ENCODE results near the gene PRKCE.

PRKCE gene

DNA sequence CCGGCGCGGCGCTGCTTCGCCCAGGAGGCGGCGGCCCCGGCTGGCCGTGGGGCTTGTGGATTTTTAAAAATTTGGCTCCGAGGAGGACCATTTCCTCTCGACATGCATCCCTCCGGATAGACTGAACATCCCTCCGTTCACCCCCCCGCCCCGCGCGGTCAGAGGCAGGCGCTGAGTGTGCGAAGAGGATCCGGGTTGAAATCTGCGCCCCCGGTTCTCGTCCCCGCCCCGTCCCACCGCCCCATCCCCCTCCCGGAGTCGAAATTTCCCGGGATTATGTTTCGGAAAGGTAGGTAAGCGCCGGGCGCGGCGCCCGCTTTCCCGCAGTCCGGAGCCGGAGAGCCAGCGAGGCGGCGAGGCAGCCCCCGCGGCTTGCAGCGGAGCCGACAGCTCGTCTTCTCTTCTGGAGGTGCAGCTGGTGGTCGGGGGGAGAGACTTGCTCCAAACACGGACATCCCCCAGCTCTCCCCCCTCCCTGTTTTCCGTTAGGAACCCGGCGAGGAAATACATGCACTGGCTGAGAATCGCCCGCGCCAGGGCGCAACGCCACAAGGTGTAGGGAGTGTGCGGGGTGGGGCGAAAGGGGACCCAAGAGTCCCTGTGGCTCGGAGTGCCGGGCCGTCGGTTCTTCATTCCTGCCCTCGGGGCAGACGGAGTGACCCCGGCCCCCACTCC lies at the start of gene PRKCE:
Gene PRKCE, plus strand, starts transcription at position 261 of the 675 bp plus-strand sequence.
- DNase-seq (ENCODE audit: low spot score), result peak; percentile 50

GRCh38 chr2:45602624-45603023 lies 48.9 kb upstream of the PRKCE start:
- DNase-seq (ENCODE audit: low spot score), result no peak

DNA sequence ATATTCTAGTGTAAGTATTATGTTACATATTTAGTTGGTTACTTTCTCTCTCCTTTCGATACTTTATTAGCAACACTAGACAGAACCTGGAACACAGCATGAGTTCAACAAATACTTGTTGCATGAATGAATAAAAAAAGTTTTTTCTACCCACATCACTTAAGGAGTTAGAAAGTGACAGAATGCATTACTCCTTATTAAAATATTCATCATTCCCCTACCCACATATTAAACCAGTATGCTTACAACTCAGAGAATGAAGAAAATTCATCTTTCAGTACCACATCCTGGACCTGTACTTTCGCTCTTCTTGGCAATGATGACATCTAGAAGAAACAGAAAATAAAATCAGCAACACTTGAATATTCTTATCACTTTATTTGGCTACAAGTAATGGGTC lies 46.4 kb upstream of the PRKCE start:
- DNase-seq (ENCODE audit: low spot score), result no peak

GRCh38 chr2:45606796-45607195 lies 44.7 kb upstream of the PRKCE start:
- DNase-seq (ENCODE audit: low spot score), result no peak

DNA sequence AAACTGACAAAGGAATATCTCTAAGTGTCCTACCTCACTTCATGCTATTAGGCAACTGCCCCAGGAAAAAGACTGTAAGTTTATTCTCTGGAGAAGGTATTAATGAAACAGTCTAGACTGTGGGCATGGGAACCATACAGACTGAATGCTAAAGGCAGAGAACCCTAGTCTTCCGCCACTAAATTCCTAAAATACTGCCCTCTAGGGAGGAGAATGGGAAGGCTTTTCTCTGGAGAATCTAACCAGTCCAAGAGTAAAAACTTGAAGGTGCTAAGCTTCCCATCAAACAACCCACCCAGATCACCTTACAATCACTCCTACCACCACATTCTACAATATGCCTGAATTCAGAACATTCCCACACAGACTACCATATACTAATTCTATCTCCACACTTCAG lies 43.8 kb upstream of the PRKCE start:
- DNase-seq (ENCODE audit: low spot score), result no peak

DNA sequence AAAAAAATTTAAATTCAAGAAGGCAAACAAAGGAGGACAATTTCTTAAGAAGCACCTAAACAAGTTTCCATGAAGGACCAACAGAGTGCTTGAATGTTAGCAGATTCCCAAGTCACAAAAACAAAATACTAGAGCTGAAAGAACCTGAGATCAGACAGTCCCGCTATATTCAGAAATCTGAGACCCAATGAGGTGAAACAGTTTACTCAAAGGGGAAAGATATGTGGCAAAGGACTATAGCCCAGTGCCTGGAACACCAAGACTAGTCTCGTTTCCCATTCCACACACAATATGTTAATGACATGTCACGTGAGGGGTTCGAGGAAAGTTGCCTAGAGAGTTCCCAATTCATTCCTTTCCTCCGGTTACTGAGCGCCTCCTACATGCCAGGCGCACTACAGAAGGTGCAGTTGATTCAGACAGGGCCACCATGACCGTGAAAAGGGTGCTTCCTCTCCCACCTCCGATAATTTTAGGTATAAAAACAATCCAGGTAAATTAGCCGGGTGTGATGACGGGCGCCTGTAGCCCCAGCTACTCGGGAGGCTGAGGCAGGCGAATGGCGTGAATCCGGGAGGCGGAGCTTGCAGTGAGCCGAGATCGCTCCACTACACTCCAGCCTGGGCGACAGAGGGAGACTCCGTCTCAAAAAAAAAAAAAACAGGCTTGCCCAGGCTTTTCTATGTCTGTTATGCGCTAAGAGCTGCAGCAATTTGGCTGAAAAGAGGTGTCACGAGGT lies 41.0 kb upstream of the PRKCE start:
- peak; percentile 19 for DNase-seq (ENCODE audit: low spot score)

DNA sequence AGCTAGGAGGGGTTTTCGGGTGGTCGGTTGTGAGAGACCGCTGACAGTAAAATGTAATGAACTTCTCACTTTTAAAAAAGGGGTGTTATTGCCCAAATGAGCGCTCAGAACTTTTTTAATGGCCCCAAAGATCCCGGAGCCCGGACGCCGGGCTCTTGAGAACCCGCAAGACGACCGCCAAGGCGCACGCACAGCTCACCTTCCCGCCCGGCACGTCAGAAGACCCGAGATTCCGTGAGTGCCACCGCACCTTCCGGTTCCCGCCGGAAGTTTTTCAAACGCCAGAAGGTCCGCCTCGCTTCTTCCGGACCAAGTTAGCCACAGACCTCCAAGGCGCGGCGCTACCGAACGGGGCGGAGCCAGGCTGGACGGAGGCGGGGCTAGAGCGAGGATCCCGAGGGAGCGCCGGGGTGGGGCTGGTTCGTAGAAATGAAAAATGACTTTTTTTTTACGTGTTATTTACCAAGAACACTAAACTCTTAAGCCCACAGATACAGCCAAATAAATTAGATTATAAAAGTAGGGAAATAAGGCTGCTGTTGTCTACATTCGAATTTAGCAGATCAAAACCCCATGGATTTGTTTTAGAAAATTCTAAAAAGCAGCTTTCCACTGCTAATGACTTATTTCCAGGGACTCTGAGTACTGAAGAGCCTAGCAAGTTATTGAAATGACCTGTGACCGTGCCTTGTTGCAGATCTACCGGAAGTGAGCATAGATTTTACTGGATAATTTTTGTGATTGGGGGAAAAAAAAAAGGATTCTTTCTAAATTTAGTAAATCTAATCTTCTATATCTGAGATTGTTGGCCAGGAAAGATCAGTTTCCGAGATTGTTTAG lies 40.2 kb upstream of the PRKCE start, which contains the start of gene SRBD1:
Gene SRBD1, minus strand, starts transcription at position 248 of the 840 bp plus-strand sequence. CDS start 5,826 bp downstream, outside the sequence.
- DNase-seq (ENCODE audit: low spot score), result peak; percentile 87

- no peak for DNase-seq (ENCODE audit: low spot score)
Measured at GRCh38 chr2:45612285-45612684, 39.2 kb upstream of the PRKCE start.

DNA sequence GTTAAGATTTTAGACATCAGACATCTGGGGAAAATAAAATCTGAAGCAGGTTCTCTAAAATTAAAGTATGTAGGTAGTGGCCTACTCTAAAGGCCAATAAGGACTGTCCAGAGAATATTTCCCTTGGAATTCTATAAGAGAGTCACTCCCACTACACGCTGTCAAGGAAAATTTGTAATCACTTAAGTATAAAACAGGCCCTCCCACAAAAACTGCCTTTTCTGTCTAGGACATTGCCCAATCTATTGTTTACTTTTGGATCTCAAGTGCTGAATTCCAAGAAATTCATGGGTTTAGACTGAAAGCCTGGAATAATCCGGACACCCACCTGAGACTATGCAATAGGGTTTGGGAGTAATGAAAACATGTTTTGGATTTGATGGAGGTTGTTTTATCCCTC lies 38.7 kb upstream of the PRKCE start:
- no peak for DNase-seq (ENCODE audit: low spot score)

- no peak for DNase-seq (ENCODE audit: low spot score)
Measured at GRCh38 chr2:45614330-45614729, 37.1 kb upstream of the PRKCE start.

- no peak for DNase-seq (ENCODE audit: low spot score)
Measured at GRCh38 chr2:45614871-45615415, 36.5 kb upstream of the PRKCE start.

DNA sequence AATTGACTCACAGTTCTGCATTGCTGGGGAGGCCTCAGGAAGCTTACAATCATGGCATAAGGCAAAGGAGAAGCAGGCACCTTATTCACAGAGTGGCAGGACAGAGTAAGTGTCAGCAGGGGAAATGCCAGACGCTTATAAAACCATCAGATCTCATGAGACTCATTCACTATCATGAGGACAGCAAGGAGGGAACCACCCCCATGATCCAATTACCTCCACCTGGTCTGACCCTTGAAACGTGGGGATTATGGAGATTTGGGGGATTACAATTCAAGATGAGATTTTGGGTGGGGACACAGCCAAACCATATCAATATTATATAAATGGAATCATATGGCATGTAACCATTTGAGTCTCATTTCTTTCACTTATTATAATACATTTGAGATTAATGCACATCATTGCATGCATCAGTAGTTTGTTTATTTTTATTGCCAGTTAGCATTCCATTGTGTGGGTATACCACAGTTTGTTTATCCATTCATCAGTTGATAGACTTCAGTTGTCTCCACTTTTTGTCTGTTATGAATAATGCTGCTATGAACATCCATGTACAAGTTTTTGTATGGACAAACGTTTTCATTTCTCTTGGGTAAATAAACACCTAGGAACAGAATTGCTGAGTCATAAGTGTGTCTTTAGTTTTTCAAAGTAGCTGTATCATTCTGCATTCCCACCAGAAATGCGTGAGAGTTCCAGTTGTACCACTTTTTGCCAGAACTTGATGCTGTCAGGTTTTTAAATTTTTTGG lies 34.6 kb upstream of the PRKCE start:
- DNase-seq (ENCODE audit: low spot score), result no peak

DNA sequence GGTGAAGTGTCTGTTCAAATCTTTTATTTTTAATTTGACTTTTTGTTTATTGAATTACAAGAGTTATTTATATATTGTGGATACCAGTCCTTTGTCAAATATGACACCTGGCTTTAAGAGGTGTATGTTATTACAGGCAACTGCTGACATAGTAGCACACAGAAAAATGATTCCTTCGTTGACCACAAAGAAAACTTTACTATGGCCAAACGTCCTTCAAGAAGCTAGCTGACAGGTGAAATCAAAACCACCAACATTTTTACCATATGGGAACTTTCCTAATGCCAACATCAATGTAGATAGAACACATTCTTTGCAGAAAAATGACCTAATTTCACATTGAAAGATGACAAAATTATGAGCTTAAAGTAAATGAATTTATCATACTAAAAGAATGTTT lies 34.0 kb upstream of the PRKCE start:
- no peak for DNase-seq (ENCODE audit: low spot score)

DNA sequence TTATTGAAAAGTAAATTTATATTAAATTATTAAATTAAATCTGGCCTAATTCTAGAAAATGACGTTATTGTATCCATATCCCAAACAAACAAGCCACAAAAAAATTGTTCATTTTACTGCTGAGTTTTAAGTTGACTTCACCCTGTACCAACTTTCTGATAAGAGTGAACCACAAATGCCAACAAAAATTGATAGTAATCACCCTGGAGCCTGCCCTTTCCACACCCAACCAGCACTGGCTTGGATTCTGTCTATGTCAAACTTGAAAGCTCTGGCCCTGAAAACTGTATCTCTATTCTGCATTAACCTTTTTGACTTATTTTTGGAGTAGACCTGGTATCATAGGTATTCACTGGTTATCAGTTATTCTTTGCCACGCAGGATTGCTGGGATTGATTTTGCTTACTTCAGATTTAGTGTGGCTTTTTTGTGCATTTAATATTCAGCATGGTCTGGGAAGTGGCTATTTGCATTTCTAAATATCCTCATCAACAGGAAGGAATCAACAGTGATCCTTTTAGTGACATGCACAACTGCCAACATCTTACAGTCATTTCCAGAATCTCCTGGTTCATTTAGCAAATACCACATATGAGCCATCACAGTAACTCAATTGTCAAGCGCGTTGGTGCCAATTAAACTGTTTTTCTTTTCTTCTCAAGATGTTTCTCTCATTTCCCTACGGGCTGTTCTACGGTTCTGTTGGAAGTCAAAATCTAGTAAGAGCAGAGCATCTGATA lies 29.0 kb upstream of the PRKCE start:
- DNase-seq (ENCODE audit: low spot score), result no peak

DNA sequence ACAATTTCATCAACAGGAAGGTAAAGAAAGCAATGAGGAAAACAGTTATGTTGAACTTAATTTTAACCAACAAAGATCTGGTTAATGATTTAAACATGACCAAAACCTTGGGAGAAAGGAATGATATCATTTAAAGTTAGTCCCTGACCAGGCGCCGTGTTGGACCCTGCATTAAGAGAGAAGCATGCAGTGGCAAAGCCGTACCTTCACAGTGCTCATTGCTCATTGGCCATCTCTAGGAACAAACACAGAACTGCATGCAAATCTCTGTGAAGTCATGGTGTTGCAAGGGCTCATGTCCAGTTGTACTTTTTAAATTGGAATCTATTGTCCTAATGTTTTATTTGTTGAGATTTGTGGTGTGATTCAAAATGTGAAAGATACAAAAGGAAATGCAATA lies 28.4 kb upstream of the PRKCE start:
- DNase-seq (ENCODE audit: low spot score), result no peak

- DNase-seq (ENCODE audit: low spot score), result no peak
Measured at GRCh38 chr2:45625824-45626223, 25.7 kb upstream of the PRKCE start.

- no peak for DNase-seq (ENCODE audit: low spot score)
Measured at GRCh38 chr2:45626387-45627221, 24.9 kb upstream of the PRKCE start.

DNA sequence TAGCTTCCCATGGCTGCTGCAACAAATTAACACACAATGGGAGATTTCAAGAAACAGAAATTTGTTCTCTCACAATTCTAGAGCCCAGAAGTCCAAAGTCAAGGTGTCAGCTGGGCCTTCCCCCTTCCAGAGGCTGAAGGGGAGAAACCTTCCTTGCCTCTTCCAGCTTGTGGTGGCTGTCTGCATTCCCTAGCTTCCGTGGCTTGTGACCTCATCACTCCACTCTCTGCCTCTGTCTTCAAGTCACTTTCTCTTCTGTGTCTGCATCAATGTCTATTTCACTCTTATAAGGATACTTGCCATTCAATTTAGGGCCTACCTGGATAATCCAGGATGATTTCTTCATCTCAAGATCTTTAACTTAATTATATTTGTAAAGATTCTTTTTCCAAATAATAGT lies 23.6 kb upstream of the PRKCE start:
- no peak for DNase-seq (ENCODE audit: low spot score)

DNA sequence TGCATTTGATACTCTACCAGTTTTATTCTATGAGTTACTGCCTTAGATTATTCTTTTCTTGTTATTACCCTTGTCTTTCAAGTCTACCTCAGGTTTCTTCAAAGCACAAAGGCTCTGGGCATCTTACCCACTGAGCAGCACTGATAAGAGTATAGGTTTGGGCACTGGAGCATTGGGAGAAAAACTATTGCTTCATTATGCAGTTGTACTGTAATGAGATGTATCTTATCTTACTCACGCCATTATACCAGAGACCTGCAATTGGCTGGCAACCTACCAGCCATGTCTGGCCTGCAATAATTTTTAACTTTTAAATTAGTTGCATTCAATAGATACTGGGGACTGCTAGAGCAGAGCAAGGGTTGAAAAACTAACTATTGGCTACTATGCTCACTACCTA lies 21.5 kb upstream of the PRKCE start:
- DNase-seq (ENCODE audit: low spot score), result no peak

DNA sequence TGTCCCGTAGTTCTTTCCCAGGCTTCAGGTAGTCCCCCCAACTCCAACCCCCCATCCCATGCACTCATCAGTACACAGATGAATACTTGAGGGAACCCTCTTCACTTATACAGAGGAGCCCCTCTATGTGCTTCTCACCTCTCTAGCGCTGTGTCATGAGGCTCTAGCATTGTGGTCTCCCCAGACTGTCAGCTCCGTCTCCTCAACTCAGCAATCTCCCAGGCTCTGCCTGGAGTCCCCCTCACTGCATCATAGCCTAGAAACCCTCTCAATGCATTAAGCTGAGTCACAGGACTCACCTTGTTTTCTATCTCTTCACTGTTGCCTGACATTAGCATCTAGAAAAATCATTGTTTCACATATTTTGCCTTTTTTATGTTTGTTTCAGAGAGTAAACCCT lies 20.2 kb upstream of the PRKCE start:
- no peak for DNase-seq (ENCODE audit: low spot score)

Data from germinal center (tissue), 1 donor.